Right hindlimb (tissue), 1 donor: ENCODE measurements around the gene FBXW5.
A peak's percentile ranks its signal among the peaks of the same experiment; 100 is the strongest.

ENCODE experiments used
- DNase-seq: peaks from one replicate; pipeline ENCODE4 v3.0.0-alpha.2; 2018

Gene FBXW5

GRCh38 chr9:136977223-136977622, 32.7 kb upstream of the FBXW5 start, which contains the start of gene PTGDS:
Gene PTGDS (plus strand): TSS chr9:136977504. CDS start chr9:136977579, 75 bp downstream.
- no peak for DNase-seq

- peak; percentile 65 for DNase-seq
Observed at GRCh38 chr9:136975644-136976043, 31.1 kb upstream of the FBXW5 start.

- DNase-seq, result no peak
Observed at GRCh38 chr9:136974817-136975535, 30.4 kb upstream of the FBXW5 start.

GRCh38 chr9:136973618-136974617, 29.4 kb upstream of the FBXW5 start:
- DNase-seq, result no peak

- DNase-seq, result no peak
Observed at GRCh38 chr9:136972743-136973142, 28.2 kb upstream of the FBXW5 start.

- no peak for DNase-seq
Observed at GRCh38 chr9:136972335-136972734, 27.8 kb upstream of the FBXW5 start.

GRCh38 chr9:136971746-136972145, 27.2 kb upstream of the FBXW5 start:
- no peak for DNase-seq

GRCh38 chr9:136970361-136970760, 25.8 kb upstream of the FBXW5 start:
- no peak for DNase-seq

- no peak for DNase-seq
Observed at GRCh38 chr9:136969774-136970173, 25.2 kb upstream of the FBXW5 start.

- DNase-seq, result no peak
Observed at GRCh38 chr9:136969150-136969549, 24.6 kb upstream of the FBXW5 start.

- no peak for DNase-seq
Observed at GRCh38 chr9:136968333-136969127, 24.0 kb upstream of the FBXW5 start.

- DNase-seq, result no peak
Observed at GRCh38 chr9:136965771-136966484, 21.4 kb upstream of the FBXW5 start.

GRCh38 chr9:136964833-136965422, 20.4 kb upstream of the FBXW5 start:
- no peak for DNase-seq

- no peak for DNase-seq
Observed at GRCh38 chr9:136964171-136964689, 19.7 kb upstream of the FBXW5 start.

- DNase-seq, result no peak
Observed at GRCh38 chr9:136963751-136964150, 19.2 kb upstream of the FBXW5 start.

- no peak for DNase-seq
Observed at GRCh38 chr9:136963341-136963740, 18.8 kb upstream of the FBXW5 start.

- no peak for DNase-seq
Observed at GRCh38 chr9:136962701-136963248, 18.2 kb upstream of the FBXW5 start.

GRCh38 chr9:136962163-136962562, 17.6 kb upstream of the FBXW5 start:
- DNase-seq, result no peak

GRCh38 chr9:136961279-136962065, 16.9 kb upstream of the FBXW5 start:
- DNase-seq, result no peak

- DNase-seq, result no peak
Observed at GRCh38 chr9:136960938-136961275, 16.4 kb upstream of the FBXW5 start.
